Activated CD4-positive, CD25-positive, alpha-beta regulatory T cell treated with anti-CD3 and anti-CD28 coated beads, Interleukin-2, amount 50 U/mL, for 72 hours (primary cell): ENCODE data around the gene ARHGAP8.
"Not testable (repeated sequence)": the region's sequence is repeated elsewhere in the genome, so short reads cannot be mapped to it uniquely, and the experiment has no call there.

Source experiments
- DNase-seq: peaks from one replicate; pipeline ENCODE4 v3.0.0; 2021

ARHGAP8 gene

GRCh38 chr22:44741929-44742328 lies 10.4 kb upstream of the ARHGAP8 start:
- DNase-seq = no peak

DNA sequence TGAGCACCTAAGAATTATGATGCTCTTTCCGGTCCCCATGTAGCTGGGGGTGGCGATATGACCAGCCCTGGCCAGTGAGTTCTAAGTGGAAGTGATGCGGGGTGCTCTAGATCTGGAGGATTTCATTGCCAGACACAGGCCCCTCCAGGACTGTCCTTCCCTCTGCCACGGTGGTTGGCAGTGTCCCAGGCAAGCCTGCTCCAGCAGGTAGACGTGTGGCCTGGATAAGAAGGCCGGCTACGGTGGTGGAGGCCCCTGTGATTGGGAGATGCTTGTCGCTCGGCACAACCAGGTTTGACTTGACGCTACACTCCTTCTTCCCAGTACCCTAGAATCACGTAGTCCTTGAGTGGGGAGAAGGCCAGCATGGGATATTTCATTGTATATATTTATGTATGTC lies 9.1 kb upstream of the ARHGAP8 start:
- DNase-seq = no peak

DNA sequence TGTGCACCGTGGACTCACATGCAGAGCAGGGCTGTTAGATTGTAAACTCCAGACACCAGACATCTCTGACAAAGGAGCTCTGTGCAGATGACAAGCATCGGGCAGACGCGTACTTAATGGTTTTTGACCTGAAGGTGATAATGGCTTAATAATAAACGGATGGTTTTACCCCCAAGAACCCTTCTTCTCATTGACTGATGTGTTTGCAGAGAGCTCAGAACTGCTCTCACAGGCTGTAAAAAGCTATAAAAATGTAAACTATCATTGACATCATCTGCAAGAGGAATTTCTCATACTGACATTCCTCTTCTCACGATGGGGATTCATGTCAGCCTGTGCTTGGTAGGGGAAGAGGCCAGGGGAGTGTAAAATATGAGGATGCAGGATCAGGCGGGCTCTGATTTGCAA lies 8.6 kb upstream of the ARHGAP8 start:
- no peak for DNase-seq

GRCh38 chr22:44745853-44746789 lies 6.3 kb upstream of the ARHGAP8 start:
- no peak for DNase-seq

GRCh38 chr22:44747784-44748127 lies 4.6 kb upstream of the ARHGAP8 start:
- DNase-seq = not testable (repeated sequence)

DNA sequence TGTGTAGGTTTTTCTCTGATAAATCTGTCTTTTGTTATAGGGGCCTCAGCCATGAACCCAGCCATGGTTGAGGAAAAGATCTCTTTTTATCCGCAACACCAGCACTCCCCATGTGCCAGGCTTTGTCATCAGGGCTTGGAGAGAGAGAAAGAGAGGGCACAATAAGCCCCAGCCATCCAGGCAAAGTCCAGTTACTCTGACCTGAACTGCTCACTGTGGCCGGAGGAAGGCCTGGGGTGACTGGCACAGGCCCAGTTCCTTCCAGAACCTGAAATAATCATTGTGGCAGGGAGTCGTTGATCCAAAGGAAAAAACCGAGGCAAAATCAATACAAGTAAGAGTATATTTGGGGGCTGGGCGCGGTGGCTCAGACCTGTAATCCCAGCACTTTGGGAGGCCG lies 3.9 kb upstream of the ARHGAP8 start:
- no peak for DNase-seq

DNA sequence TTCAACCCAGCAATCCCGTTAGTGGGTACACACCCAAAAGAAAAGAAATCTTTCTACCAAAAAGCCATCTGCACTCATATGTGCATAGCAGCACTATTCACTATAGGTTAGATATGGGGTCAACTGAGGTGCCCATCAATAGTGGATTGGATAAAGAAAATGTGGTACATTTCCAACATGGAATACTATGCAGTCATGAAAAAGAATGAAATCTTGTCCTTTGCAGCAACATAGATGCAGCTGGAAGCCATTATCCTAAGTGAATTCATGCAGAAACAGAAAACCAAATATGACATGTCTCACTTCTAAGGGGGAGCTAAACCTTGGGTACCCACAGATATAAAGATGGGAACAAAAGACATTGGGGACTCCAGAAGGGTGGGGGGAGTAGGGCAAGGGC lies 1.9 kb upstream of the ARHGAP8 start:
- DNase-seq = no peak

DNA sequence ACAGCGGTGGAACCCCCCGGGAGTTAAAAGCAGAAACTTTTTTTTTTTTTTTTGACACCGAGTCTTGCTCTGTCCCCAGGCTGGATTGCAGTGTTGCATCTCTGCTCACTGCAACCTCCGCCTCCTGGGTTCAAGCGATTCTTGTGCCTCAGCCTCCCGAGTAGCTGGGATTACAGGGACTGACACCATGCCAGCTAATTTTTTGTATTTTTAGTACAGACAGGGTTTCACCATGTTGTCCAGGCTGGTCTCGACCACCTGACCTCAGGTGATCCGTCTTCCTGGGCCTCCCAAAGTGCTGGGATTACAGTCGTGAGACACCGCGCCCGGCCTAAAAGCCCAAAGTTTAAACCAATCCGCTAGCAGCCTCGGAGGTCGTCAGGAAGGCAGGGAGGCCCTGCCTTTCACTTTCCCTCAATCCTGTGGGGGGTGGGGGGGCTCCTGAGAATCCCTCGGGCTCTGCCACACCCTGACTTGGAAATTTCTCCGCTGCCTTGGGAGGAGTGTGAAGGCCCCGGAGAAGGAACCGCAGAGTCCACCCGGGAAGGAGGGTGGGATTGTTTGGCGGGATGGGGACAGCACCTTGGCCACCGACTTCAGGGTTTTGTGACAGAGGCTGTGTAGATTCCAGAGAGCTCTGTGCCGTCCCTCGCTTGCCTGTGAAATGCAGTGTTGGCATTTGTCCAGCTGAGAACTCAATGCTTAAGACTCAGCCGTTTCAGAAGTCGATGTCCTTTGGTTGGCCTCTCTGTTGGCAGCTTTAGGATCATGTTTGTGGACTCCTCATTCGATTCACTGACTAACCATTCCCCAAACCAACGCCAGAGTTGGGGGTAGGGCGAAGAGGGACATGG lies 1.0 kb downstream of the ARHGAP8 start:
- DNase-seq = no peak

DNA sequence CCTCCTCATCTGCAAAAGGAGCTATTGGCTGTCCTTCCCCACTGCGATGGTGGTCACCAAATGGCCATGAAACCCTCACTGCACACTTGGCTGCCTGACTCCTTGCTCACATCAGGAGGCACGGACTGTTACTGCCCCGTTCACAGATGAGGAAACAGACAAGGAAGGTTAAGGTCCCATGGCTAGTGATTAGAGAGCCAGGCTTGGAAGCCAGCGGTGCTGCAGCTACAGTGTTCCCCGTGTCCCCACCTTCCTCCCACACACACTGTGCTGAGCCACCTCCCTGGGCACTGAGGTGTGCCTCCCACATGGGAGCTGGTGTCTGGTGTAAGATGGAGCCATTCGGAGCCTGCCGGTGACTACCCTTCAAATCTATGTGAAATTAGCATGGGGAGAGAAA lies 2.6 kb downstream of the ARHGAP8 start:
- DNase-seq = no peak

DNA sequence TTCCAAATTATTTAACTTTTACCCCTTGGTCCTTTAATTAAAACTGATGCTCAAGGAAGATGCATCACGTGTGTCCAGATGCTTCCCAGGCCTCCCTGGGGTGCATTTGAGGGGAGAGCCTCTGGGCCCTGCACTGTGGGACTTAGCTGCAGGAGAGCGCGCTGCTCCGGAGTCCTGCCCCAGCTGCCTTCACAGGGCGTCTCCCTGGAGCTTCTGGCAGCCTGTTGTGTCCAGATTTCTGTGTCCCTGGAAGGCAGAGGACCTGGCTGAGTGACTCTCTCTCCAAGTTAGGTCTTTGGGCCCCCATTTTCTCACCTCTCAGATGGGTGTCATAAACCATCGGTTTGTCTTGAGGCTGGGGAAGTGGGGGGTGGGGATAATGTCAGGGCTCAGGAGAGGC lies 3.0 kb downstream of the ARHGAP8 start:
- no peak for DNase-seq

DNA sequence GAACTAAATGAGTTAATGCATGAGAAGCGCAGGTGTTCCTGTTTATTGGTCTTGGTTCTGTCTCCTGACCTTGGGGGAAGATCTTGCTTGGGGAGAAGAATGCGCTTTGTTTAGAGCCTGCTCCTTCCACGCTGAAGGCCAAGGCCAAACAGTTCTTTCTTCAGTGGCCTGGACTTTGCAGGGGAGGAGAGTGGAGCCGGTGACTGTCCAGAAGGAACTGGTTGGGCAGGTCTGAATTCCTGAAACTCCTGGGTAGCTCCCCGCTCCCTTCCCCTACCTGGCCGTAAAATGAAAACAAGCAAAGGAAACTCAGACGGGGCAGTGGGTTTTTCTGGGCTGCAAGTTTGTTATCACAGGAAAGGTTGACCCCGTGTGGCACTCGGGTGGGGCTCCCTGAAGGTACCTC lies 3.6 kb downstream of the ARHGAP8 start:
- no peak for DNase-seq

GRCh38 chr22:44758344-44758973 lies 6.1 kb downstream of the ARHGAP8 start:
- no peak for DNase-seq

GRCh38 chr22:44759001-44759400 lies 6.6 kb downstream of the ARHGAP8 start:
- no peak for DNase-seq

GRCh38 chr22:44759430-44760310 lies 7.3 kb downstream of the ARHGAP8 start:
- no peak for DNase-seq

DNA sequence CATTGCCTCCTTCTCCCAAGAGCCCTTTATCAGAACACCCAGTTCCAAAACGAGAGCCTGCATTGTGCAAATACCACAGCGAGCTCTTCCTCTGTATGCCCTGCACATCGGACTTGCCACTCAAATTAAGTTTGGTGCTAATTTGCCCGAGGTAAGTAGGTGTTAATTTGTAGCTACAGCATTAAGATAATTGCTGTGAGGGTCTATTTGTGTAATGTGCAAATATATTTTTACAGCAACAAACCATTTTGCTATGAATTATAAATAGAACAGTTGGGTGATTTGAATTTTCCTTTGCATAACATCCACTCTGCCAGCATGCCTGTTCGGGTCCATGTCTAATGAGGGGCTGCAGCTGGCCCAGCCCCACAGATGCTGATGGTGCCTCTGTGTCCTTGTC lies 8.1 kb downstream of the ARHGAP8 start:
- no peak for DNase-seq

DNA sequence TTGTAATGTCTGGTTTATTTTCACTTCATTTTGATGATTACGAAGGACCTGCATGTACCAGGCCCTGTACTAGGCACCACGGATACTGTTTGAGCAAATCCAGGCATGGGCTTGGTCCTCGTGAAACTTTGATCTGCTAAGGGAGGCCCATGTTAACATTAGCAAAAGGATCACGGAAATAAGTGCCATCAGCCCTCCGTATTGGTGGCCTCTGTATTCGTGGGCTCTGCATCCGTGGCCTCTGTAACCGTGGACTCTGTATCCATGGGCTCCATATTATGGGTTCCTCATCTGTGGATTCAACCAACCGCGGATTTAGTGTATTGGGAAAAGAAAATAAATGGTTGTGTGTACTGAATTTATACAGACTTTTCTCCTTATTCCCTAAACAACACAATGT lies 8.7 kb downstream of the ARHGAP8 start:
- no peak for DNase-seq

DNA sequence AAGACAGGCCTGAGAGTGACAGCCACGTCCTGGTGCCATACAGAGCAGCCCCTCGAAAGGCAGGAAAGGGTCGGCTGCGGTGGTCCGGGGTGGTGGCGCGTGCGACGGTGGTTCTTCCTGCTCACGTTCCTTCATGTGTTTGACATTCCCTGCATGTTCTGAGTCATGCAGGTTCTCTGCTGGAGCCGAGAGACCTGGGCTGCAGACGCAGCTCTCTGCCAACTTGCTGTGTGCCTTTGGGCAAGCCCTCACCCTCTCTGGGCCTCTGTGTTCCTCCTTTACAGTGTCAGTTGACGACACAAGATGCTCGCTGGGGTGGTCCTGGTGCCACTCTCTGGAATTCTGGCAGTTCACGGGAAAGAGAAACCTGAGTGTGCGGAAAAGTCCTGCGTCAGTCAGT lies 12.0 kb downstream of the ARHGAP8 start:
- no peak for DNase-seq

DNA sequence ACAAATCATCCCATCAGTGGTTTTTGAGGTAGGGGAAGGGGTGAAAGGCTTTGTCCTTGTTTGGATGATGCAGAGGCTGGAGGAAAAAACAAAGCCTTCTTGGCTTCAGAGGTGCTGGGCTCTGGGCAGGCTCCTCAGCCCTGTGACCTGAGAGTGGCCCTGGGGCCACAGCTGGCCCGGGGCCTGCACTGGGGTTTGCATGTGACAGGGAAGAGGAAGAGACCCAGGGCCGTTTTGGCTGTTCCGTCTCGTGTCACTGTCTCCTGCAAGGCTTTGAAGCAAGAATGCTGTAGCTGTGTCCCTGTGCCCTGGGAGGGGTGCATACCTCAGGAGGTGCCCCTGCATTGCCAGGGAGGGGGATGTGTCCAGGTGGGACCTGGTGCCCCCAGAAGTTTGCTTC lies 12.6 kb downstream of the ARHGAP8 start:
- DNase-seq = no peak

DNA sequence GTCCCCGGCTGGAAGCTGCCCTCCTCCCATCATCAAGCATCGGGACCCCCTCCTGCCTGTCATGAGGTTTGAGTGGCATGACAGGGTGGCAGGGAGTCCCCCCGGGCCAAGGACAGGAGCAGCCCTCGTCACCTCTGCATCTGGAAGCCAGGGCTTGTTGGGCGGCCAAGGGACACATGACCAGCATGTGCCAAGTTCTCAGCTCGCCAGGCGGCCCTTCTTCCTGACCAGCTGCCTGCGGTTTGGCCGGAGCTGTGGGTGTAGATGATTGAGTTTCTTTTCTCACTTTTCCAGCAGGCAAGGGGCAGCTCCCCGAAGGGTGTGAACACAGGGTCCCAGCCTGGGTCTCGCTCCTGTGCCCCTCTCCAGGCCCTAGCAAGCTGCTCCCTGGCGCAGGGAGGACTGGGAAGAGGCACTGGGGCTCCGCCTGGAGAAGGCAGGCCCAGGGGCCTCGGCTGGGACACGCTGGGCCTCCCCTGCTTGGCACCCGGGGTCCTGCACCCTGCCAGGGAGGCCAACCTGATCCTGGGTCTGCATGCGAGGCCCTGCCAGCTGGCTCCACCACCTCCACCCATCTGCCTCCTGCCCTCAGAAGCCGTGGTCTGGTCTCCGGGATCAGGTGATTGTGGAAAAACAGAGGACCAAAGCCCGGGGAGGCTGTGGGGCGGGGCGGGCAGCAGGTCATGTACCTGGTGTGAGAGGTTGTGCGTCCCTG lies 13.4 kb downstream of the ARHGAP8 start:
- DNase-seq = no peak

- no peak for DNase-seq
These were observed 20.7 kb downstream of the ARHGAP8 start for GRCh38 chr22:44773082-44773481.

DNA sequence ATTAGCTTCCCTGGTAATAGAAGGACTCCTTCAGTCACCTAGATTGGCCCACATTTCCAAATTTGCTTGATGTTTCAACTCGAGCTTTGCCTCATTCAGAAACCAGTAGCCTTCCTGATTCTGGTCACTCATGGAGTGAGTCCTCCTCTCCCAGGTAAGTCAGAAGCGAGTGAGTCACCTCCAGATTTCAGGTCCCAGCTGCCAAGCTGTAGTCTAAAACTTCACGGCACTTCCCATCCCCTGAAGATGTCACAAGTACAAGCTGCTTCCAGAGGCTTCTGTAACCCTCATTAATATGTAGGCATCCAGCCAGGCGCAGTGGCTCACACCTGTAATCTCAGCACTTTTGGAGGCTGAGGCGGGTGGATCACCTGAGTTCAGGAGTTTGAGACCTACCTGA lies 23.5 kb downstream of the ARHGAP8 start:
- no peak for DNase-seq
